ENCODE results near the gene THSD4. TPM values are rescaled to one million over a fixed set of nuclear protein-coding genes. Genes with fewer than 3 reads are reported as not detected.

THSD4 gene
- polyA plus RNA-seq, 2 of the 4 experiments (the other 2 are of a cell fraction): 15.8 to 40.7 TPM

GRCh38 chr15:71424765-71425164 lies 309.5 kb downstream of the THSD4 start (continued):
- TF ChIP-seq RNF2 (IDR thresholded peaks at IDR 0.05; ENCODE audit: borderline replicate concordance, low read depth): no peak

GRCh38 chr15:71425388-71425787 lies 310.1 kb downstream of the THSD4 start:
- DNase-seq (ENCODE audit: low read depth in 1 of 2, low spot score in 1 of 2): no peak
- Histone ChIP-seq H3K4me3 (no peak overlapping the region), H3K9me3 (no peaks in the 10 kb centered on the region), H3K4me1 (0 out of 3 replicates have a peak, but pooled peaks cover 7% of the 10 kb centered on the region), H3K4me2 (no peak overlapping the region), H3K27ac (peak overlapping the region; percentile 15 to 58; a peak in 4 of 6 replicates)
- 90% methylated on average over 3 of the region's 3 CpGs for WGBS (ENCODE audit: missing lambda C conversion rate)
- TF ChIP-seq CTCF (IDR thresholded peaks at IDR 0.05) (no peak), HOXB5 (CRISPR knock-in tag; IDR thresholded peaks at IDR 0.05) (no peak), NFE2L2 (conservative IDR thresholded peaks at IDR 0.05; ENCODE audit: low read length) (no peak), CHD4 (IDR thresholded peaks at IDR 0.05; ENCODE audit: borderline replicate concordance) (no peak), ZC3H11A (IDR thresholded peaks at IDR 0.05) (no peak), RFX5 (IDR thresholded peaks at IDR 0.05) (no peak), PBX3 (IDR thresholded peaks at IDR 0.05) (no peak), ZNF302 (CRISPR knock-in tag; IDR thresholded peaks at IDR 0.05) (no peak), EP300 (IDR thresholded peaks at IDR 0.05) (no peak), ESRRA (IDR thresholded peaks at IDR 0.05; ENCODE audit: borderline replicate concordance, low read length) (no peak), NR3C1 (IDR thresholded peaks at IDR 0.05) (no peak), HMGXB4 (CRISPR knock-in tag; IDR thresholded peaks at IDR 0.05; ENCODE audit: borderline replicate concordance) (no peak), ZSCAN20 (CRISPR knock-in tag; IDR thresholded peaks at IDR 0.05) (no peak), CBX8 (IDR thresholded peaks at IDR 0.05) (no peak), POLR2AphosphoS2 (conservative IDR thresholded peaks at IDR 0.05; ENCODE audit: low read length) (no peak), SREBF2 (IDR thresholded peaks at IDR 0.05) (no peak), TP53 (CRISPR knock-in tag; IDR thresholded peaks at IDR 0.05) (no peak), NPAS2 (CRISPR knock-in tag; IDR thresholded peaks at IDR 0.05; ENCODE audit: borderline replicate concordance) (no peak)
- ATAC-seq: no peak
- no peak for FAIRE-seq
- POLR2A ChIA-PET: no interaction called here
- CTCF ChIA-PET: interaction anchor here (1.0 to 5.7 kb wide), 6 partner anchors 11 to 730 kb away, joined by 3 to 48 read pairs (median 4); no protein-coding TSS in a partner anchor

GRCh38 chr15:71426792-71427191 lies 311.5 kb downstream of the THSD4 start:
- POLR2A ChIA-PET: no interaction called here
- DNase-seq (ENCODE audit: low read depth in 1 of 2, low spot score in 1 of 2): no peak
- FAIRE-seq: no peak
- no peaks in the 10 kb centered on the region for H3K9me3 ChIP-seq
- TF ChIP-seq CEBPB (IDR thresholded peaks at IDR 0.05): no peak
- TF ChIP-seq CBX8 (IDR thresholded peaks at IDR 0.05): no peak
- no peak for TF ChIP-seq POLR2A (IDR thresholded peaks at IDR 0.05; ENCODE audit: low read length)
- no peak for TF ChIP-seq SMC3 (IDR thresholded peaks at IDR 0.05)
- TF ChIP-seq MYC (IDR thresholded peaks at IDR 0.05; ENCODE audit: borderline replicate concordance, low read length): no peak
- no peak for TF ChIP-seq JUNB (IDR thresholded peaks at IDR 0.05)
- TF ChIP-seq JUN (IDR thresholded peaks at IDR 0.05): no peak
- no peak for TF ChIP-seq HOXB13 (CRISPR knock-in tag; IDR thresholded peaks at IDR 0.05; ENCODE audit: low read depth)
- no peak for TF ChIP-seq POLR2AphosphoS2 (conservative IDR thresholded peaks at IDR 0.05; ENCODE audit: low read length)
- no peak for TF ChIP-seq EHF (CRISPR knock-in tag; IDR thresholded peaks at IDR 0.05)
- peaks cover 14% of the 10 kb centered on the region; the same call in 1 of the 3 replicates for H3K4me1 ChIP-seq
- WGBS (ENCODE audit: missing lambda C conversion rate): 88% methylated on average over 2 of the region's 2 CpGs
- CTCF ChIA-PET: interaction anchor here (1.2 to 5.7 kb wide), 4 partner anchors 10 to 40 kb away, joined by 3 to 48 read pairs (median 18); no protein-coding TSS in a partner anchor
- ATAC-seq: no peak
- H3K27ac ChIP-seq: no peak overlapping the region
- no peak overlapping the region for H3K4me3 ChIP-seq
- H3K4me2 ChIP-seq: no peak overlapping the region

Measured in A549 (cell line).